GM21528 (cell line): ENCODE measurements around the gene EFCAB13.
"Not testable (repeated sequence)": the region's sequence is repeated elsewhere in the genome, so short reads cannot be mapped to it uniquely, and the experiment has no call there.

Source experiments
- ATAC-seq: cut with Tn5 transposase; IDR thresholded peaks from one replicate; pipeline ENCODE4 v1.9.1; 2021; ENCODE audit warnings: mild to moderate bottlenecking, moderate library complexity; ENCODE audit not compliant: unreplicated experiment, low FRiP score

Gene EFCAB13

GRCh38 chr17:47320879-47321502, 2.8 kb upstream of the EFCAB13 start:
- ATAC-seq: no peak

GRCh38 chr17:47324224-47325020, 667 bp downstream of the EFCAB13 start:
- peak; percentile 23 for ATAC-seq

GRCh38 chr17:47325176-47325575, 1.4 kb downstream of the EFCAB13 start:
- ATAC-seq: no peak

GRCh38 chr17:47330548-47330947, 6.8 kb downstream of the EFCAB13 start:
- no peak for ATAC-seq

- no peak for ATAC-seq
These were observed 8.5 kb downstream of the EFCAB13 start for GRCh38 chr17:47332287-47332686.

GRCh38 chr17:47335101-47335936, 11.6 kb downstream of the EFCAB13 start:
- ATAC-seq: no peak

GRCh38 chr17:47338026-47338425, 14.3 kb downstream of the EFCAB13 start:
- no peak for ATAC-seq

GRCh38 chr17:47352848-47353247, 29.1 kb downstream of the EFCAB13 start:
- no peak for ATAC-seq

- ATAC-seq: no peak
These were observed 34.9 kb downstream of the EFCAB13 start for GRCh38 chr17:47358652-47359051.

- no peak for ATAC-seq
These were observed 39.4 kb downstream of the EFCAB13 start for GRCh38 chr17:47363171-47363570.

- no peak for ATAC-seq
These were observed 43.5 kb downstream of the EFCAB13 start for GRCh38 chr17:47367257-47367656.

GRCh38 chr17:47368262-47368661, 44.5 kb downstream of the EFCAB13 start:
- no peak for ATAC-seq

GRCh38 chr17:47370899-47371298, 47.1 kb downstream of the EFCAB13 start:
- not testable (repeated sequence) for ATAC-seq

GRCh38 chr17:47373002-47373401, 49.2 kb downstream of the EFCAB13 start:
- ATAC-seq: no peak

- no peak for ATAC-seq
These were observed 52.5 kb downstream of the EFCAB13 start for GRCh38 chr17:47376247-47376646.

- ATAC-seq: no peak
These were observed 65.1 kb downstream of the EFCAB13 start for GRCh38 chr17:47388825-47389224.

GRCh38 chr17:47397532-47398128, 73.9 kb downstream of the EFCAB13 start:
- not testable (repeated sequence) for ATAC-seq

GRCh38 chr17:47400333-47400732, 76.6 kb downstream of the EFCAB13 start:
- no peak for ATAC-seq

GRCh38 chr17:47401100-47401499, 77.3 kb downstream of the EFCAB13 start:
- no peak for ATAC-seq

GRCh38 chr17:47404006-47404405, 80.3 kb downstream of the EFCAB13 start:
- no peak for ATAC-seq

GRCh38 chr17:47404875-47405274, 81.1 kb downstream of the EFCAB13 start:
- ATAC-seq: no peak
